ENCODE measurements around the gene KDM7A.

KDM7A gene

DNA sequence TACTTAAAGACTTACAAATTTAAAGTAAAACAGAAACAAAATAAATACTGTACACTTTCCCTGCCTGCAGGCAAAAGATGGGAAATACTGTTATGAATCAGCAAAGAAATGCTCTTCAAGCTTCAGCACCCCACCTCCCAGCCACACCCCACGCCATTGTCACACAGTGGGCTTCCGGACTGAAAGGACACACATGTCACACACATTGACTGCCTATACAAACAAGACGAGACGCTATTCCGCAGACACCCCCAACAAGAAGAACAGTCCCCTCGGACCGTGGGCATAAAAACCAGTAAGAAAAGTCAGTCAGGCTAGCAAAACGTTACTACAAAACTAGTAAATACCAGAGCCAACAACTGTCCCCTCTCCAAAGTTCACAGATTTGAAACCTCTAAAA, 91.8 kb downstream of the KDM7A start:
- DNase-seq (ENCODE audit: low read depth) = no peak

DNA sequence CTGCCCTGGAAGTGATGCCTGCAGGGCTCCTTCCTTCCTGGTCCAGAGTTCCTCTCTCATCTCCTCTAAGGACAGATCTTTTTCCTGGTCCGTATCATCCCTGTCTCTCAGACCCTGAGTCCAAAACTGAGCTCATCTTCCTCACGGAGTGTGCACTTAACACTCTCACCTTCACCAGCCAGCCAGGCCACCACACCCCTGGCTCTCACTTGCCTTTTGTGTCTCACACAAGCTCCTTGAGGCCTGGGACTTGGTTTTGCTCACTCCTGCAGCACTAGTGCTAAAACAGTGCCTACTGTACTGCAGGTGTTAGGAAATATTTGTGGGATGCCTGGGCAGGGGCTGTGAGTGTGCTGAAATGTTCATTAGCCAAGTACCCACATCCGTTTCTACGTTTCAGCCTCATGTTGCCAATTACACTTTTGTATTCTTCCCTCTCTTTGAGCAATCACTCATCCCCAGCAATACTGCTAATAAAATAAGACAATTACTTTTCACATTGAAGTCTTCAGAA, 92.6 kb downstream of the KDM7A start:
- no peak for DNase-seq (ENCODE audit: low read depth)

DNA sequence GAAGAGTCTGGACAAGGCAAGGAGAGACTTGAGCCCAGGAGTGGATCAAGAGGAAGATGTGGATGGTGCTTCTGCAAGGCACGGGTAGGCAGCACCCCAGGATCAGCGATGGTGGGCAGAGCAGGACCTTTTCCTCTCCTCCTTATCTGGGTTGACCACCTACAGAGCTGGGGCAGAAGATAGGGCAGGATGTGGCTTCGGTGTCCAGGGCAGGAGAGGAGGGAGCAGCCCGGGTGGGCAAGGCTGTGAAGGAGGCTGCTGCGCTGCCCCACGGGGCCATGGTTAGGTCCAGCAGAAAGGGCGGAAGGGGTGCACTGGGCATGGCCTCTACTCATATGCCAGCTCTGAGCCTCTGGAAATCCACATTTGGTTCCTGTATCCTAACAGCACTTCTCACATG, 94.0 kb downstream of the KDM7A start:
- no peak for DNase-seq (ENCODE audit: low read depth)

DNA sequence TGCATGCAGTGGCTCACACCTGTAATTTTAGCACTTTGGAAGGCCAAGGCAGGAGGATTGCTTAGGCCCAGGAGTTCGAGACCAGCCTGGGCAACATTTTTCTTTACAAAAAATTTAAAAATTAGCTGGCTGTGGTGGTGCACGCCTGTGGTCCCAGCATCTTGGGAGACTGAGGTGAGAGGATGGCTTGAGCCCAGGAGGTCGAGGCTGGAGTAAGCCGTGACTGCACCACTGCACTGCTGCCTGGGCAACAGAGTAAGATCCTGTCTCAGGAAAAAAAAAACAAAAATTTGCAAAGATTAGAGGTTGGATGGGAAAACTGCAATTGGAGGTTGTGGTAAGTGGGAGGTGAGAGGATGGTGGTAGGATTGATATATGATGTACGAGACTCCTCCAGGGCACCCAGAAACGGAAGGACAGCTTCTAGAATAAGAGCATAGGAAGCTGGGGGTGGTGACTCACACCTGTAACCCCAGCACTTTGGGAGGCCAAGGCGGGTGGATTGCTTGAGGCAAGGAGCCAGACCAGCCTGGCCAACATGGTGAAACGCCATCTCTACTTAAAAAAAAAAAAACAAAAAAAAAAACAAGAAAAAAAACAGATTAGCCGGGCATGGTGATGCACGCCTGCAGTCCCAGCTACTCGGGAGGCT, 94.9 kb downstream of the KDM7A start:
- no peak for DNase-seq (ENCODE audit: low read depth)

DNA sequence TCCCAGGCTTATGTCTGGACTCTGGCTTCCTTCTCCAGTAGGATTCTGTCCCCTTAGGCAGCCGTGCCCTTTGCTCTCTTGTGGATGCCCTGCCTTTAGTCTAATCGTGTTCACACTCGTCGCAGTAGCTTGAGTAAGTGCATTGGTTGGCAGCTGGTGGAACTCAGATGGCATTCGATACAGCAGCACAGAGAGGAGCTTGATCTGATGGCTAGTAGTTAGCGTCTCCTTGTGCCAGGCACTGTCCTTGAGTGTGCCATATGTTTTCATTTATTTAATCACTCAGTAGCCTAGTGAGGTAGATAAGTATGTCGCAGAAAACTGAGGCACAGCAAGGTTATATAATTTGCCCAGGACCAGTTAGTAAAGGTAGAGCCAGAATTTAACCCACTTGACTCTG, 95.9 kb downstream of the KDM7A start:
- no peak for DNase-seq (ENCODE audit: low read depth)

DNA sequence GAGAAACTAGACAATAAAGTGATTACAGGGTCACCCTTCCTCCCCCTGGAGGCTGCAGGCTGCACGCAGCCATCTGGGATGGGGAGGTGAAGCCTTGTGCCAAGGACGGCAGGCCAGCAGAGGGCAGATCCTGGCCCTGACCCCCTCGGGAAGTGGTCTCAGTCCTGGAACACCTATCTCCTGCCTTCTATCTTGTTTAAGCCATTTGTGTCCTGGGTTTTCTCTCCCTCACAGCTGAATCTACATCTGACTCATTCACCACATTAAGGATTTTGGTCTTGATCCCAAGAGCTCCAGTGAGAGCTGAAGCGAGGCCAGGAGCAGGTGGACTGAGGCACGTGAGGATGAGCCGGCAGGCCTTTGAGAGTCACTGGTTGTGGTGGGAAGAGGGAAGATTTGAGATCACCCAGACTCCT, 97.7 kb downstream of the KDM7A start:
- no peak for DNase-seq (ENCODE audit: low read depth)

DNA sequence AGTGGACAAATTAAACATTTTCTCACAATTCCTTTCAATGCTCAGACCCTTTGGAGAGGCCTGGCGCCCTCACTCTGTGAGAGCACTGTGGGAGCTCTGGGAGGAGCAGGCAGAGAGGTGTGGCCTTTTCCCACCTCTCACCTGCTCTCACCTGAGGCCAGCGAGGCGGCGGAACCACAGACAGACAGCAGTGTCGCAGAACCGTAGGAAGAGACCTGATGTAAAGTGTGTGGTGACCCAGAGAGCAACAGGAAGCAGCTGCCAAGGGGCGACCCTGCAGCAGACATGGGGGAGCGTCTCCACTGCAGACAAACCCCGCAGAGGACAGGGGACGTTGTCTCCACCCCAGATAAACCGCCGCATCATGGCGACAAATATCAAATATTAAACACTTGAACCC, 98.4 kb downstream of the KDM7A start:
- no peak for DNase-seq (ENCODE audit: low read depth)

DNA sequence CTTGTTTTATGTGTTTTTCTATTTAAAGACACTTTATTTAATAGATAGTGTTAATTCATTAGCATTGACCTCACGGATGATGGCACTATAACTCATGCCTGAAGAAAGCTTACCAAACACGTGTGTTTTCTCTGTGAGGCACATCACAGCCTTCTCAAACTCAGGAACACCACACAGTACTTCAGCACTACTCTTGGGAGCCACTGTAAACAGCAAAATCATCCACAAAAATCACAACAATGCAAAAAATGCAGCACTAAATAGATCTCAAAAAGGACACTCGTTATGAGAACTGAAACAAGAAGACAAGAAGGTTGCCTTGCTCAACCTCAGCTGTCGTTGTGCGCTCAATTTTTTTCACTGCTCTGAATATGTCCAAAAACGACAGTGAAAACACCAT, 102.0 kb downstream of the KDM7A start:
- no peak for DNase-seq (ENCODE audit: low read depth)

DNA sequence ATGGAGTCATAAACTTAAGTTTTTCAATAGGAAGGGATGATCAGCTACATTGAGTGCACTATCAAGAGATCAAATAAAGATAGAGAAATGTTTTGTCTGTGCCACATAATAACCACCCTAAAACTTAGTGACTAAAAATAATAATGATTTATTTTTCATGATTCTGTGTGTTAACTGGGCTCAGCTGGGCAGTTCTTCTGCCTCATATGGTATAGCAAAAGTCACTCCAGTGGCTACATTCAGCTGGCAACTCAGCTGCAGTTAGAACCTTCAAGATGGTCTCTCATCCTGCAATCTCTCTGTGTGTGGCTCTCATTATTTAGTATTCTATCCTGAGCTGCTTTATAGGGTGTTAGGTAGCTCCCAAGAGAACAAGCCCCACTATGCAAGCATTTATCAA, 106.2 kb downstream of the KDM7A start:
- DNase-seq (ENCODE audit: low read depth) = no peak

DNA sequence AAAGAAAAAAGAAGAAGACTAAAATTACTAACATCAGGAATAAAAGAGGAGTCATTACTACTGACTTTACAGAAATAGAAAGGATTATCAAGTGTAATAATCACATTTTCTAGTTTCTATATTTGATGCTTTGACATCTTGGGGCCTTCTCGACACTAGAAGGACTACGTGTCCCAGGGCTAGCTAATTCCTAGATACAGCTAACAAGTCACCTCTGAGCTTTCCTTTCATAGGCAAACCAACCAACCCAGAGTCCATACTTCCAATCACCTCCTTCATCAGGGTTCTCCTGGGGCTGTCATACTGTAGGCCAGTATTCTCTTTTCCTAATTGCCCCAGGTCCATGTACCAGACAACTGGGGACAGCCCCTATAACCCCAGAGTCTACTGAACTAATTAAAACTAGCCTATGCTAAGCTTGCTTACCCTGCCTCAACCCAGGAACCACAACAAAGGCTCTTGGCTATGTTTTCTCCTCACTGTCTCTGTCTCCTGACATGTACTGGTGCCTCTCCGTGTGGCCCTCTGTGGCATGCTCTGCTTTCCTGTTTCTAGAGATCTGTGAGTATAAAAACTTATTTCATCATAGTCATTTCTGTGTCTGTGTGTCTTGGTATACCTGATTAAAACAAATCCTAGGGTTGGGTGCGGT, 107.4 kb downstream of the KDM7A start:
- DNase-seq (ENCODE audit: low read depth) = no peak

DNA sequence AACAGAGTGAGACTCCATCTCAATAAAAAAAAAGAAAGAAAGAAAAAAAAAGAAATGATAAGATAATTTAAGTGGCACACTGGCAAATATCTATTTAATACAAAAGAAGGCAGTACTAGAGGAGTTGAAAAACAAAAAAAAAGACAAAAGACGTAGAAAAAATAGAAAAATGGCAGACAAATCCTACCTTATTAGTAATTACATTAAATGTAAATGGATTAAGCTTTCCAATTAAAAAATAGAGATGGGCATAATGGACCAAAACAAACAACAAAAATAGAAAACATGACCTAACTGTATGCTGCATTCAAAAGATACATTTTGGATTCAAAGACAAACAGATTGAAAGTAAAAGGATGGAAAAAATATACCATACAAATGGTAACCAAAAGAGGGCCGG, 108.8 kb downstream of the KDM7A start:
- DNase-seq (ENCODE audit: low read depth) = no peak

DNA sequence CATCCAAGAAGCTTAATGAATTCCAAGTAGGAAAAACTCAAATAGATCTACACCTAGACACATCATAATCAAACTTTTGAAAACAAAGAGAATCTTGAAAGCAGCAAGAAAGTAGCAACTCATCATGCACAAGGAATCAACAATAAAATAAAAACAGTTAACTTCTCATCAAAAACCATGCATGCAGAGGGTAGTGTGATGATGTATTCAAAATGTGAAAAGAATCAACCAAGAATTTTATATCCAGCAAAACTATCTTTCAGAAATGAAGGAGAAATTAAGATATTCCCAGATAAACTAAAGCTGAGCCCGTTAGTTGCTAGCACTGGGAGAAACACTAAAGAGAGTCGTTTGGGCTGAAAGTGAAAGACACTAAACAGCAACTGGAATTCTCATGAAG, 109.7 kb downstream of the KDM7A start:
- no peak for DNase-seq (ENCODE audit: low read depth)

DNA sequence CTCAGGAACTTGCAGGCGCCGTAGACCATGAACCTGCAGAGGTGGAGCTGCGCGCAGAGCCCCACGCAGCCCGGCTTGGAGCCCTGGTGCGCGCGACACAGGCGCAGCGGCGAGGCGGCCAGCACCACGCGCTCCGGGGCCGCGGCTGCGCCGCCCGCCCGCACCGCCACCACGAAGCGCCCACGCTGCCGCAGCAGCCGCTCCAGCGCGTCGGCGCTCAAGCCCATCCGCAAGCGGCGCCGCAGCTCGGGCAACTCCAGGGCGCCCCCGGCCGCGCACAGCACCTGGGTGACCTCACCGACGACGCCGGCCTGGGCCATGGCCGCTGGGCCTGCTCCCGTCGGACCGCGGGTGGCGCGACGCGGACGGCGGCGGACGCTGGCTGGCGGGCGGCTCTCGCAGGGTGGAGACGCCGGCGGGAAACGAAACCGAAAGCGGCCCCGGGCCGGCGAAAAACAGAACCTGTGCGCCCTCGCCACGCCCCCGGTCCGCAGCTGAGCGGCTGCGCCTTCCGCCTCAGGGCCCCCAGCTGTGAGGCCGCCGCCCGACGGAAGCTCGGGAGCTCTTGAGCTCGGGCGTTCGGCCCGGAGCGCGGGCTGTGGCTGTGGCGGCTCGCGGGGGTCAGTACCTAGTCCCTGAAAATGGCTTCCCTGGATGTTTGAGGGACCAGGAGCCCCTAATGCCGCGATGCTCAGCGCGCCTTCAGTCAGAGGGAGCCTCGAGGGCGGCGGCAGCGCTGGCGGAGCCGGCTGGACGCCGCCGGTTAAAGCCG, 114.1 kb downstream of the KDM7A start, which contains the start of gene PARP12:
Gene PARP12, minus strand, starts transcription at position 424 of the 772 bp plus-strand sequence. Its CDS starts 104 bp downstream, at position 320.
- peak; percentile 75 for DNase-seq (ENCODE audit: low read depth)

DNA sequence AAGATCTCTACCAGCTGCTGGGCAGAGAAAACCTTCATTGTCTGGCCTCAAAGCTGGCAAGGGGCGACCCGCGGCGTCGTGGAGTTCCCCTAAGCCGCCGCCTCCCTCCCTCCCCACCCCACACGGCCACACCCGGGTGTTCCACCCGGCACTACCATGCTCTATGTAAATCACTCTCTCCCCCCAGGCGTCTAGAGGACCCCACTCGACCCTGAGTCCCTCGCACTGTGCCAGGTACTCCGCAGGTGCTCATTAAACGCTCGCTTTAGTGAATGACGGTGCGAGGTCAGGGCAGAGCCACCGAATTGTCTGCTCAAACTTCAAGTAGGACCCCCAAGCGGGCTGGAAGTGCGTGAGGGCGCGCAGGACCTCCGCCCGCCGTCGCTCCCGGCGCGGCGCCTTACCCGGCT, 114.7 kb downstream of the KDM7A start:
- DNase-seq (ENCODE audit: low read depth) = no peak

DNA sequence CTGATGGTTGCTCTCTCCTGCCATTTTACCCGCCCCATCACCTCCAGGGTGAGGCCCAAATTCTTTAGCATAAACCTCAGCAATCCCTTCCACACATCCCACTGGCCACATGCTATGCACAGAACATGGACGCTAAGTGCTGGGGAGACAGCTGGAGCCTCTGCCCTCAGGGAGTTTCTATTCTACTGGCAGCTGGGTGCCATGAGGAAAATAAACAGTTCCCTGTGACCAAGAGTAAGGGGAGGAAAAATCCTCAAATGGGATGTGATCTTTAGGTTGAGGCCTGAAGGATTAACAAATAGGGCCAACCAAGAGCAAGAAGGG, 115.2 kb downstream of the KDM7A start:
- DNase-seq (ENCODE audit: low read depth) = no peak

DNA sequence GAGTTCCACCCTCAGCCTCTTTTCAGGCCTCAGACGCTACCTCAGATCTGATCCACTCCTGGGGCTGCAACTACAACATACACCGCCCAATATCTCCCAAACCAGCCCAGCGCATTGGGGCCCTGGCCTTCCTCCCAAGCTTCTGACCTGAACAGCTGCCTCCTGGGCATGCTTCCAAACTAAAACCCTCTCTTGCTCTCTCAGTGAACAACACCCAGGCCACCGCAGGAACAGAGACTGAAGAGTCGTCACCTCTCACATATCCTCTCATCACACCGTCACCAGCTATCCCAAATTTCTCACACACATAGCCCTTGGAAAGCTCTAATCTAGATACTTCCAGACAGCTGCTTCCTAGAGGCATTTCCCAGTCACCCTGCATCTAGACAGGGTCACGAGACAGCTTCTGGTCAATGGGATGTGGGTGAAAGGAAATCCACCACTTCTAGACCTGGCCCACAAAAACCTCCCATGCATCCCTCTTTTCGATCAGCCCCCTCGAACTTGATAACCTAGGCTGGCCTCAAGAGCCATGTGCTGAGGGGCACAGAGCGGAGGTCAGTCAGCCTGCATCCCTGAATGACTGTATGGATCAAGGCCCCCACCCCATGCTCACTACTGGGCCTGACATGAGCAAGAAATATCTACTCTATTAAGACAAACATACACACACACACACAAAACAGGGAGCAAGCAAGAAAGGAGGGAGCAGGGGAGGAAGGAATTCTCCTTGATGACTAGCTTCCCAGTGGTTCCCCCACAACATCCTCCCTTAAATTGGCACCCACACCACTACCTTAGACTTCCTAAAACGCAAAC, 115.8 kb downstream of the KDM7A start:
- no peak for DNase-seq (ENCODE audit: low read depth)

DNA sequence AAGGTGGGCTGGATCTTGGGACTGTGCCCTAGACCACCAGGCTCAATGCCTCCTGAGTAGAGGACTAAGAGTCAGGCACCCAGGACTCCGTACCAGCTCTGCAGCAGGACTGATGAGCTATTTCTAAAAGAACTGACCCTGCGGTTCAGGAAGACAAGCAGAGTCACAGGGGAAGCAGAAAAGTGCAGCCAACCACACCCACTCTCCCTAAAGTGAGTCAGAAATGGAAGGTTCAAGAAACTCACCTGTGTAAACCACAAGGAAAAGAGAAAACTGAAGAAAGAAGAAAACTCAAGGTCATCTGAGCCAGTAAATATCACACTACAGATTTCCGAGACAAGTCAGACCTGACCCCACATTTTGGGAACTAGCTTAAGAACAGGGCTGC, 116.5 kb downstream of the KDM7A start:
- no peak for DNase-seq (ENCODE audit: low read depth)

DNA sequence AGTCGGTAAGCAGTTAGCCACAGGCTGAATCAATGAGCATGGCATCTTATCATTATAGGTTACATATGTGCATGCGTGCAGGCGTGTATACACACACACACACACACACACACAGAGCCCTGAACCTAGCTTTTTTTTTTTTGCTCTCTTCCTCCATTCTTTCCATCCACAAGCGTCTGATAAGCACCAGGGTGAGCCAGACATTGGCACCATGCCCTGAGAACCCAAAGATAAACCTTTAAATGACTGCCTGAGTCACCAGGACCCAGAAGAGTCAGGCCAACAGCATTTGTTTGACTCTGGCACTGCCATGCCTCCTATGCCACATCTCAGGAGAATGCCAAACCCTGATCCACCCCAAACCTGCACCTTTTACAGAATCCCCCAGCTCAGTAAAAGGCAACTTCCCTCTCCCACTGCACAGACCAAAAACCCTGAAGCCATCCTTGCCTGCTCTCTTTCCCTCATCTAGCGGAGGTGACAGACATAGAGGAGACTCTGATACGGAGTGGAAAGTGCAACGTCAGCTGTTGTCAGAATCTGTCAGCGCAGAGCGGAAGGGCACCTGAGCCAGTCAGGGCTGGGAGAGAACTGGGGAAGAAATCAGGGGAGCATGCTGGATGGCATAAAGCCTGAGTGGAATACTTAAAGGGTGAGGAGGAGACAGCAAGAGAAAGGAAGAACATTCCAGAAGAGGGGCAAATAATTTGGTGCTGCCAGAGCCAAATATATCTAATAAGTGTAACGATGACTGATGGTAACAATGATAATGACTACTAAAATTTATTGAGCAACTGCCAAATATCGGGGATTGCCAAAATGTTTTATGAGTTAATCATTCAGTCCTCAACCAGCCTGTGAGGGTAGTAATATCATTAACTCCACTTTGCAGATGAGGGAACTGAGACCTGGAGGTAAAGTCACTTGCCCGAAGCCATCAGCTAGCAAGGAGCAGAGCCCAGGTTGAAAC, 117.2 kb downstream of the KDM7A start:
- DNase-seq (ENCODE audit: low read depth) = no peak

DNA sequence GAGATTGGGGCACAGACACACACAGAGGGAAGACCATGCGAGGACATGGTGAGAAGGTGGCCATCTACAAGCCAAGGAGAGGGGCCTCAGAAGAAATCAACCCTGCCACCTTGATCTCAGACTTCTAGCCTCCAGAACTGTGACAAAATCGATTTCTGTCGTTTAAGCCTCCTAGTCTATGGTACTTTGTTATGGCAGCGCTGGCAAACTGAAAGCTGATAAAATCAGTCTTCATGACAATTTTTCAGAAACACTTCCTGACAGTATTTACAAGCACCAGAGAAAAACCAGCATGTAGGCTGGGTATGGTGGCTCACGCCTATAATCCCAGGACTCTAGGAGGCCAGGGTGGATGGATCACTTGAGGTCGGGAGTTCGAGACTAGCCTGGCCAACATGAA, 118.3 kb downstream of the KDM7A start:
- DNase-seq (ENCODE audit: low read depth) = no peak

DNA sequence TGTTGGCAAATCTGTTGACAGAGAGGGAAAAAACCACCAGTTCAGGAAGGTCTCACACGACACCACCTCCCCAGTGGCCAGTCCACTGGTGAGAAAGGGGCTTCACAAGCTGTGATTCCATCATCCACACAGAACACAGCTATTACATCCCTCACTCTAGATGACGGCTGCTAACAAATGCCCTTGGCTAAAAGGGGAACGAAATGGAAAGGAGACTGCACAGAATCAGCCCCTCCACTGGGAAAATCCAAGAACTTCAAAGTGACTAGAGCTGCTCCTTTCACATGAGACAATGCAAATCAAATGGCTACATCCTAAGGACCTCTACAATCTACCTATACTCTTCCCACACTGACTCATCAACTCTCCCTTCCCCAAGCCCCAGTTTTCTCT, 119.6 kb downstream of the KDM7A start:
- DNase-seq (ENCODE audit: low read depth) = no peak

Measured in stimulated activated CD8-positive, alpha-beta memory T cell treated with anti-CD3 and anti-CD28 coated beads, Interleukin-15, amount 100 ng/mL, for 1 hour (primary cell).